HepG2 (cell line): ENCODE data around the gene FPGS. TPM values are rescaled to one million over a fixed set of nuclear protein-coding genes. Genes with fewer than 3 reads are reported as not detected.

Source experiments
- GATA4 ChIP-seq: sonication (generic); IDR thresholded peaks from 2 replicates; pipeline ENCODE4 v1.6.1; 2016; ENCODE audit warnings: antibody characterized with exemption, low read depth, borderline replicate concordance
- HMG20B ChIP-seq: conservative IDR thresholded peaks from 2 replicates; pipeline ENCODE4 v1.6.1; 2016; ENCODE audit warnings: missing genetic modification reagents, missing compliant biosample characterization
- HNRNPUL1 ChIP-seq: fragments of 200-400 bp; formaldehyde crosslinking; IDR thresholded peaks from 2 replicates; pipeline ENCODE4 v1.6.1; 2017; ENCODE audit warnings: low read depth, mild to moderate bottlenecking, low read length, moderate library complexity
- MTA1 ChIP-seq: sonication (generic); formaldehyde crosslinking; IDR thresholded peaks from 2 replicates; pipeline ENCODE4 v1.4.0; 2020; ENCODE audit warnings: missing genetic modification reagents, mild to moderate bottlenecking, borderline replicate concordance
- RBAK ChIP-seq: sonication (generic); formaldehyde crosslinking; IDR thresholded peaks from 2 replicates; pipeline ENCODE4 v1.5.1; 2020; ENCODE audit warnings: mild to moderate bottlenecking, missing genetic modification reagents
- REPIN1 ChIP-seq: sonication (generic); formaldehyde crosslinking; IDR thresholded peaks from 2 replicates; pipeline ENCODE4 v1.8.0; 2022; ENCODE audit warnings: missing genetic modification reagents, low read depth, mild to moderate bottlenecking, borderline replicate concordance
- SNRNP70 ChIP-seq: fragments of 200-400 bp; formaldehyde crosslinking; IDR thresholded peaks from 2 replicates; pipeline ENCODE4 v1.6.1; 2017; ENCODE audit warnings: mild to moderate bottlenecking, low read depth, low read length, moderate library complexity
- YEATS2 ChIP-seq: sonication (generic); formaldehyde crosslinking; IDR thresholded peaks from 2 replicates; pipeline ENCODE4 v1.4.0; 2020; ENCODE audit warnings: missing genetic modification reagents, borderline replicate concordance
- ZBTB3 ChIP-seq: sonication (generic); formaldehyde crosslinking; IDR thresholded peaks from 2 replicates; pipeline ENCODE4 v1.4.0; 2020; ENCODE audit warnings: low read depth, mild to moderate bottlenecking, moderate library complexity, missing genetic modification reagents, borderline replicate concordance
- ZBTB38 ChIP-seq: sonication (generic); formaldehyde crosslinking; IDR thresholded peaks from 2 replicates; pipeline ENCODE4 v1.5.1; 2020; ENCODE audit warnings: mild to moderate bottlenecking, missing genetic modification reagents
- ZBTB42 ChIP-seq: sonication (generic); formaldehyde crosslinking; IDR thresholded peaks from 2 replicates; pipeline ENCODE4 v1.5.0; 2020; ENCODE audit warnings: mild to moderate bottlenecking, missing genetic modification reagents
- ZEB1 ChIP-seq: IDR thresholded peaks from 2 replicates; pipeline ENCODE4 v1.6.1; 2012; ENCODE audit warnings: mild to moderate bottlenecking, low read depth, inconsistent platforms; ENCODE audit not compliant: insufficient replicate concordance
- ZMYM2 ChIP-seq: sonication (generic); formaldehyde crosslinking; IDR thresholded peaks from 2 replicates; pipeline ENCODE4 v1.8.0; 2022; ENCODE audit warnings: mild to moderate bottlenecking, missing genetic modification reagents
- ZNF460 ChIP-seq: sonication (generic); formaldehyde crosslinking; IDR thresholded peaks from 2 replicates; pipeline ENCODE4 v1.5.1; 2020; ENCODE audit warnings: missing genetic modification reagents, mild to moderate bottlenecking, borderline replicate concordance
- polyA plus RNA-seq, 8 experiments: library from polyadenylated mRNA; depleted of rRNA in 3 of 8; stranded (reverse) in 7 of 8; unstranded in 1 of 8; fragments of >200 nt; fragmentation: Illumina TruSeq in 4 of 8; extraction: Trizol in 4 of 8; gene quantifications; 2 replicates each; pipeline versions ENCODE4 v1.2.1 to v1.2.3, GENCODE V29; 2011 to 2016; ENCODE audit warnings: low read depth in 4 of 8, missing spikeins in 1 of 8, mixed read lengths in 1 of 8; ENCODE audit not compliant: insufficient read depth in 1 of 8
- total RNA-seq, 5 experiments: library from RNA; depleted of rRNA; stranded (reverse); fragments of >200 nt; fragmentation: Illumina TruSeq; extraction: Trizol; gene quantifications; 2 replicates each; pipeline ENCODE4 v1.2.3, GENCODE V29; 2016; ENCODE audit warnings: low read depth in 1 of 5
- TF ChIP-seq, protein P1 (sequence below): sonication (generic); formaldehyde crosslinking; IDR thresholded peaks from 2 replicates; pipeline ENCODE4 v1.8.0; 2022; ENCODE audit warnings: low read depth, missing genetic modification reagents
- TF ChIP-seq, protein P2 (sequence below): sonication (generic); formaldehyde crosslinking; IDR thresholded peaks from 2 replicates; pipeline ENCODE4 v1.4.0; 2020; ENCODE audit warnings: mild to moderate bottlenecking, missing genetic modification reagents
- TF ChIP-seq, protein P3 (sequence below), 2 experiments: sonication (generic) in 1 of 2; formaldehyde crosslinking in 1 of 2; IDR thresholded peaks; 2 replicates each; pipeline versions ENCODE4 v1.5.1 to v1.6.1; 2011 to 2020; ENCODE audit warnings: borderline replicate concordance in 1 of 2, low read depth in 1 of 2, low read length in 1 of 2, mild to moderate bottlenecking in 1 of 2, missing genetic modification reagents in 1 of 2, moderate library complexity in 1 of 2
- TF ChIP-seq, protein P4 (sequence below): sonication (generic); formaldehyde crosslinking; IDR thresholded peaks from 2 replicates; pipeline ENCODE4 v1.4.0; 2020; ENCODE audit warnings: missing genetic modification reagents
- TF ChIP-seq, protein P5 (sequence below): sonication (generic); formaldehyde crosslinking; IDR thresholded peaks from 2 replicates; pipeline ENCODE4 v1.9.0; 2022; ENCODE audit warnings: low read depth, missing genetic modification reagents

FPGS gene
- total and polyA plus RNA-seq, 2 of the 13 experiments (the other 11 are each of a cell fraction or from before 2014, with no cell fraction given): 35.6 to 36.8 TPM

DNA sequence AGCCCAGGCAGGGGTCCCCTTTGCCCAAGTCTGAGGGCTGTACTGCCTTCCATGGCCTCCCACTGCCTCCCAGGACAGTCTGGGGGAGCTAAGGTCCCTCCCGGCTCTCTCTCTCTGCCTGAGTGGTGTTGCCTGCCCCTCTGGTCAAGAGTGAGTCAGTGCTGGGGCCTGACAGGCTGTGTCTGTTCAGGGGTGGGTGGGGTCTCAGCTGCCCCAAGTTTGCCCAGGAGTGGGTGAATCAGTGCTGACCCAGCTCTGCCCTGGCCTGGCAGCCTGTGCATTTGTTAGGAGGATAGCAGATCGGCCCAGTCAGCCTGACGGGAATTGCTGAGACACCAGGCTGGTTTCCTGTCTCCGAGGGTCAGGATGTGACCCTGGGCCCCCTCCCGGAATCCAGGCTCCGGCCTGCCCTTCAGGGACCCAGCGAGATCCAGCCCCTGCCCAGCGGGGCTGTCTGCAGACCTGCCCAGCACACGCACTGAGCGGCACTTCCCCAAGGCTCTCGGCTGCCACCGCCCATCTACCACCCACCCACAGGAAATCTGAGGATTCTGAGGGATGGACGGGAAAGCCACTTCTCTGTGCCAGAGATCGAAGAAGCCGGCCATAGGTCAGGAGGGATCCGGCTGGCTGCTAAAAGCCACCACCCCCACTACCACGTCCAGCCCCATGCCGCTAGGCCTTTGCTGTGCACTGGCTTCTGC is 35.8 kb downstream of the FPGS start (continued):
- TF ChIP-seq, protein P1, sequence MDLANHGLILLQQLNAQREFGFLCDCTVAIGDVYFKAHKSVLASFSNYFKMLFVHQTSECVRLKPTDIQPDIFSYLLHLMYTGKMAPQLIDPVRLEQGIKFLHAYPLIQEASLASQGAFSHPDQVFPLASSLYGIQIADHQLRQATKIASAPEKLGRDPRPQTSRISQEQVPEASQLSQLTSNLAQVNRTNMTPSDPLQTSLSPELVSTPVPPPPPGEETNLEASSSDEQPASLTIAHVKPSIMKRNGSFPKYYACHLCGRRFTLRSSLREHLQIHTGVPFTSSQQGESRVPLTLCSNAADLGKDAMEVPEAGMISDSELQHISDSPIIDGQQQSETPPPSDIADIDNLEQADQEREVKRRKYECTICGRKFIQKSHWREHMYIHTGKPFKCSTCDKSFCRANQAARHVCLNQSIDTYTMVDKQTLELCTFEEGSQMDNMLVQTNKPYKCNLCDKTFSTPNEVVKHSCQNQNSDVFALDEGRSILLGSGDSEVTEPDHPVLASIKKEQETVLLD (CRISPR knock-in tag): no peak
- TF ChIP-seq, protein P2, sequence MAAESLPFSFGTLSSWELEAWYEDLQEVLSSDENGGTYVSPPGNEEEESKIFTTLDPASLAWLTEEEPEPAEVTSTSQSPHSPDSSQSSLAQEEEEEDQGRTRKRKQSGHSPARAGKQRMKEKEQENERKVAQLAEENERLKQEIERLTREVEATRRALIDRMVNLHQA (CRISPR knock-in tag): no peak
- TF ChIP-seq MTA1 (CRISPR knock-in tag): no peak
- TF ChIP-seq ZNF460: no peak
- TF ChIP-seq, protein P3, sequence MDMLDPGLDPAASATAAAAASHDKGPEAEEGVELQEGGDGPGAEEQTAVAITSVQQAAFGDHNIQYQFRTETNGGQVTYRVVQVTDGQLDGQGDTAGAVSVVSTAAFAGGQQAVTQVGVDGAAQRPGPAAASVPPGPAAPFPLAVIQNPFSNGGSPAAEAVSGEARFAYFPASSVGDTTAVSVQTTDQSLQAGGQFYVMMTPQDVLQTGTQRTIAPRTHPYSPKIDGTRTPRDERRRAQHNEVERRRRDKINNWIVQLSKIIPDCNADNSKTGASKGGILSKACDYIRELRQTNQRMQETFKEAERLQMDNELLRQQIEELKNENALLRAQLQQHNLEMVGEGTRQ (IDR thresholded peaks at IDR 0.05; ENCODE audit: low read depth, low read length): no peak
- TF ChIP-seq, protein P3 (CRISPR knock-in tag; IDR thresholded peaks at IDR 0.05; ENCODE audit: borderline replicate concordance): no peak
- TF ChIP-seq, protein P4, sequence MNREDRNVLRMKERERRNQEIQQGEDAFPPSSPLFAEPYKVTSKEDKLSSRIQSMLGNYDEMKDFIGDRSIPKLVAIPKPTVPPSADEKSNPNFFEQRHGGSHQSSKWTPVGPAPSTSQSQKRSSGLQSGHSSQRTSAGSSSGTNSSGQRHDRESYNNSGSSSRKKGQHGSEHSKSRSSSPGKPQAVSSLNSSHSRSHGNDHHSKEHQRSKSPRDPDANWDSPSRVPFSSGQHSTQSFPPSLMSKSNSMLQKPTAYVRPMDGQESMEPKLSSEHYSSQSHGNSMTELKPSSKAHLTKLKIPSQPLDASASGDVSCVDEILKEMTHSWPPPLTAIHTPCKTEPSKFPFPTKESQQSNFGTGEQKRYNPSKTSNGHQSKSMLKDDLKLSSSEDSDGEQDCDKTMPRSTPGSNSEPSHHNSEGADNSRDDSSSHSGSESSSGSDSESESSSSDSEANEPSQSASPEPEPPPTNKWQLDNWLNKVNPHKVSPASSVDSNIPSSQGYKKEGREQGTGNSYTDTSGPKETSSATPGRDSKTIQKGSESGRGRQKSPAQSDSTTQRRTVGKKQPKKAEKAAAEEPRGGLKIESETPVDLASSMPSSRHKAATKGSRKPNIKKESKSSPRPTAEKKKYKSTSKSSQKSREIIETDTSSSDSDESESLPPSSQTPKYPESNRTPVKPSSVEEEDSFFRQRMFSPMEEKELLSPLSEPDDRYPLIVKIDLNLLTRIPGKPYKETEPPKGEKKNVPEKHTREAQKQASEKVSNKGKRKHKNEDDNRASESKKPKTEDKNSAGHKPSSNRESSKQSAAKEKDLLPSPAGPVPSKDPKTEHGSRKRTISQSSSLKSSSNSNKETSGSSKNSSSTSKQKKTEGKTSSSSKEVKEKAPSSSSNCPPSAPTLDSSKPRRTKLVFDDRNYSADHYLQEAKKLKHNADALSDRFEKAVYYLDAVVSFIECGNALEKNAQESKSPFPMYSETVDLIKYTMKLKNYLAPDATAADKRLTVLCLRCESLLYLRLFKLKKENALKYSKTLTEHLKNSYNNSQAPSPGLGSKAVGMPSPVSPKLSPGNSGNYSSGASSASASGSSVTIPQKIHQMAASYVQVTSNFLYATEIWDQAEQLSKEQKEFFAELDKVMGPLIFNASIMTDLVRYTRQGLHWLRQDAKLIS (CRISPR knock-in tag): no peak
- no peak for TF ChIP-seq HMG20B (CRISPR knock-in tag)
- TF ChIP-seq ZBTB38: peak; percentile 56; the same call in 1 of the 2 replicates
- TF ChIP-seq ZBTB42: no peak
- TF ChIP-seq HNRNPUL1: no peak
- TF ChIP-seq SNRNP70: no peak
- TF ChIP-seq, protein P5, sequence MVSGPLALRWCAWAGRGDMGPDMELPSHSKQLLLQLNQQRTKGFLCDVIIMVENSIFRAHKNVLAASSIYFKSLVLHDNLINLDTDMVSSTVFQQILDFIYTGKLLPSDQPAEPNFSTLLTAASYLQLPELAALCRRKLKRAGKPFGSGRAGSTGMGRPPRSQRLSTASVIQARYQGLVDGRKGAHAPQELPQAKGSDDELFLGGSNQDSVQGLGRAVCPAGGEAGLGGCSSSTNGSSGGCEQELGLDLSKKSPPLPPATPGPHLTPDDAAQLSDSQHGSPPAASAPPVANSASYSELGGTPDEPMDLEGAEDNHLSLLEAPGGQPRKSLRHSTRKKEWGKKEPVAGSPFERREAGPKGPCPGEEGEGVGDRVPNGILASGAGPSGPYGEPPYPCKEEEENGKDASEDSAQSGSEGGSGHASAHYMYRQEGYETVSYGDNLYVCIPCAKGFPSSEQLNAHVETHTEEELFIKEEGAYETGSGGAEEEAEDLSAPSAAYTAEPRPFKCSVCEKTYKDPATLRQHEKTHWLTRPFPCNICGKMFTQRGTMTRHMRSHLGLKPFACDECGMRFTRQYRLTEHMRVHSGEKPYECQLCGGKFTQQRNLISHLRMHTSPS (CRISPR knock-in tag): peak; percentile 86; the same call in 1 of the 2 replicates
- no peak for TF ChIP-seq RBAK (CRISPR knock-in tag)
- no peak for TF ChIP-seq ZEB1
- no peak for TF ChIP-seq REPIN1
- TF ChIP-seq YEATS2 (CRISPR knock-in tag): no peak
- no peak for TF ChIP-seq ZBTB3 (CRISPR knock-in tag)
- no peak for TF ChIP-seq GATA4
- no peak for TF ChIP-seq ZMYM2 (CRISPR knock-in tag)
